ENCODE data around the gene CES1. TPM values are rescaled to one million over a fixed set of nuclear protein-coding genes. Genes with fewer than 3 reads are reported as not detected.
"Not testable (repeated sequence)": the region's sequence is repeated elsewhere in the genome, so short reads cannot be mapped to it uniquely, and the experiment has no call there.

CES1 gene
- total RNA-seq, 1 experiment from 2014 or later = not detected

GRCh38 chr16:55756963-55757362 is 75.9 kb downstream of the CES1 start:
- in situ Hi-C loops (cut with HindIII; ENCODE audit: low sequenced_read_pairs) = no loop called here
- DNase-seq (ENCODE audit: low spot score) = no peak

GRCh38 chr16:55754056-55754455 is 78.8 kb downstream of the CES1 start:
- DNase-seq (ENCODE audit: low spot score) = no peak
- in situ Hi-C loops (cut with HindIII; ENCODE audit: low sequenced_read_pairs) = no loop called here

- DNase-seq (ENCODE audit: low spot score); in situ Hi-C loops (cut with HindIII; ENCODE audit: low sequenced_read_pairs): not testable (repeated sequence)
Measured at GRCh38 chr16:55753145-55753631, 79.7 kb downstream of the CES1 start.

Other genes starting within 250 kb of the CES1 start
- gene SLC6A2, start 177.1 kb downstream of the CES1 start, total RNA-seq (2014; rRNA removed; shearing (Covaris generic)) = not detected in 2 replicates
- gene CES5A, start 42.3 kb upstream of the CES1 start, total RNA-seq (2014; rRNA removed; shearing (Covaris generic)) = not detected in 2 replicates